Adipose tissue (tissue), 3 donors: ENCODE data around the gene FRMD1. TPM values are rescaled to one million over a fixed set of nuclear protein-coding genes. Genes with fewer than 3 reads are reported as not detected.
"Not testable (repeated sequence)": the region's sequence is repeated elsewhere in the genome, so short reads cannot be mapped to it uniquely, and the experiment has no call there.

Experiments
- H3K27ac ChIP-seq: one replicate; pipeline ENCODE4 v1.5.1; 2013; ENCODE audit warnings: low read depth, low read length
- WGBS, 3 donors: extraction: QIAGEN DNeasy Blood & Tissue Kit; methylation state at CpG; one replicate each; pipeline ENCODE4 v1.1.7; 2013; 5-methylcytosine and 5-hydroxymethylcytosine counted together
- polyA plus RNA-seq, 3 donors: library from polyadenylated mRNA; stranded (reverse); fragments of 200-250 nt; gene quantifications; one replicate each; pipeline ENCODE4 v1.2.3, GENCODE V29; 2013
- donor health status: healthy with polysubstance abuse.
- donor health status: Bipolar disorder and iron deficiency.
- donor health status: healthy.

Gene FRMD1
- polyA plus RNA-seq, 3 donors: 0.06 to 2.6 (median 1.3) TPM

- H3K27ac ChIP-seq: no peak overlapping the region
- 90 to 94% (median 92%) methylated on average over 10 of the region's 10 CpGs for WGBS, 3 donors
Observed at GRCh38 chr6:168086066-168086465, 7.1 kb upstream of the FRMD1 start.

- WGBS, 3 donors: 86 to 87% (median 87%) methylated on average over 16 to 19 of the region's 19 CpGs
- no peak overlapping the region for H3K27ac ChIP-seq
Observed at GRCh38 chr6:168084465-168085160, 5.6 kb upstream of the FRMD1 start.

GRCh38 chr6:168083514-168083885, 4.5 kb upstream of the FRMD1 start:
- H3K27ac ChIP-seq: no peak overlapping the region
- 62 to 76% (median 70%) methylated on average over 4 to 5 of the region's 5 CpGs for WGBS, 3 donors

DNA sequence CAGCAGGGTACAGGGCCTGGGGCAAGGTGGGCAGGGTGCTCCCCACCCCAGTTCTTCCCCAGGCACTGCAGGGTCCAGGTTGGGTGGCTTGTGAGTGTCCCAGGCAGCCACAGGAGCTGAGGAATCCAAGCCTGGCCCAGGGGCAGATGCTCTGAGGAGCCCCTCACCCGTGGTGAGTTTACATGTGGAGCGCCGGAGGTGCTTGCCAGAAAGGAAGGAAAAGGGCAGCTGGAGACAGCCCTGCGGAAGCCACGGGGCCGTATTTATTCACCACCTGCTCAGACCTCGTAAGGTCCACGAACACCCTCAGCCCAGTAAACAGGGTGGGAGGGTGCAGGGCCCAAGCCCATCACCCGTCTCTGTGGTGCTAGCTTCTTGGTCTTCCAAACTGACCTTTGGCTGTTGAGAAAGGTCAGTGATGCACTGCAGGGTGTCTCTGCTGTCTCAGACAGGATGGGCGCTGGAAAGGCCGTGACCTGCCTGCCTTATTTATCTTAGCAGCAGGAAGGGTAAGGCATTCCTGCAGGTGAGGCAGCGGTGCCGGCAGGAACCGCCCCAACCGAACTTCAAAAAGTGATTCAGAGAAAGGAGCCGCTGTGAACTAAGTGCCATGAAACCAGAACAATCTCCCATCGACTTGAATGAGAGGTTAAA, 4.0 kb upstream of the FRMD1 start:
- no peak overlapping the region for H3K27ac ChIP-seq
- 51 to 62% (median 55%) methylated on average over 17 of the region's 17 CpGs for WGBS, 3 donors

DNA sequence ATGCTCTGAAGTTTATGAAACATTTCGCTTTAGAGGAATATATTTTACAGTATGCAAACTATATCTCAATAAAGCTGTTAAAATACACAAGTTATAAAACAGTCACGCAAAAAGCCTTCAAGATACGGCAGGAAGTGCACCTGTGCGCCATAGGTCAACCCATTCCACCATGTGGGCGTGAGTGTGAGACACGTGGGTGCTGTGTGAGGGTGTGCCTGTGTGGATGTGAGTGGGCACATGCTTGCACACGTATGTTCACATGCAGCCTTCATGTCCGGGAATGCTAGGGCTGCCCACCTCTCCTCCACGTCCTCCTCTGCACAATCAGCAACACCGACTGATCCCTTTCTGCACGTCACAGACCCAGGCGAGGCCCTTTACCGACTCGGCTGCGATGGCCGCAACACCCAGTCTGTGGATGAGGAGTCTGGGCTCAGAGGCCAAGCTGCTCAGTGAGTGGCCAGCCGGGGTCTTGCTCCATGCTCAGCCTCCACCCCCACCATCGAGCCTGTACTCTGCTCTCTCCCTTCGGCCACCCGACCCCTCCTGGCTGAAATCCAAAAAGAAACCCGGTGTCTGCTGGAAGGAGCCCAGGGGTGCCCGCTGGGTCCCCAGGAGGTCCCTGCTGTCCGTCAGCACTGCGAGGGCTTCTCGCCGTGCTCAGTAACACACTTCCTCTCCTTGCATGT, 3.0 kb upstream of the FRMD1 start:
- 83 to 84% (median 83%) methylated on average over 26 of the region's 26 CpGs for WGBS, 3 donors
- no peak overlapping the region for H3K27ac ChIP-seq

DNA sequence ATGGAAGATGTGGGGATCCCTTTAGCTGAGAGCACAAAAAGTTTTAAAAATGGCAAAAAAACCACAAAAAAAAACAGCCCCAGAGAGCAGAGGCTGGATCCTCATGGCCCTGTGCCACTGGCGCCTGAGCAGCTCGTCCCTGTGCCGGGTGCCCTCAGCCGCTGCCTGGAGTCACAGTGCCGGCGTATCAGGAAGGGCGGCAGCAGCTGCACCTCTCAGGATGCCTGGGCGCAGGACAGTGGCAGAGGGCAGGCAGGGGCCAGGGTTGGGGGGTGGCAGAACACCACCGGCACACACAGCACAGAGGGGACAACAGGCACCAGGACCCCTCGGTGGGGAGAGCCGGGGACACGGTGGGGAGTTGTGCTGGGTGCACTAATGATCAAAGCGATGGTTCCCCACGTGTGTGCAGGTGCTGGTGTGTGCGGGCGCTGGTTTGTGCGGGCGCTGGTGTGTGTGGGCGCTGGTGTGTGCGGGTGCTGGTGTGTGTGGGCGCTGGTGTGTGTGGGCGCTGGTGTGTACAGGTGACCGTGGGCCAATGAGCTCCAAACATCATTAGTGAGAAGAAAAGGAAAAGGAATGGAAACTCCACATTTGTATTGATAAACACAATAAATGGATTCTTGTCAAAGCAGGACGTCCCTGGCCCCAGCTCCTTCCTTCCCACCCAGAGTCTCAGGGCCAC, 1.5 kb upstream of the FRMD1 start:
- H3K27ac ChIP-seq: no peak overlapping the region
- WGBS, 3 donors: 87 to 88% (median 88%) methylated on average over 24 of the region's 24 CpGs

GRCh38 chr6:168078175-168078942, 653 bp downstream of the FRMD1 start:
- no peak overlapping the region for H3K27ac ChIP-seq
- 54 to 70% (median 67%) methylated on average over 16 to 21 of the region's 21 CpGs for WGBS, 3 donors

GRCh38 chr6:168077401-168077800, 1.6 kb downstream of the FRMD1 start:
- not testable (repeated sequence) for H3K27ac ChIP-seq
- 87 to 92% (median 90%) methylated on average over 7 of the region's 7 CpGs for WGBS, 3 donors

- WGBS, 3 donors: 89 to 92% (median 91%) methylated on average over 27 to 34 of the region's 34 CpGs
- H3K27ac ChIP-seq: no peak overlapping the region
Observed at GRCh38 chr6:168075787-168076202, 3.2 kb downstream of the FRMD1 start.

DNA sequence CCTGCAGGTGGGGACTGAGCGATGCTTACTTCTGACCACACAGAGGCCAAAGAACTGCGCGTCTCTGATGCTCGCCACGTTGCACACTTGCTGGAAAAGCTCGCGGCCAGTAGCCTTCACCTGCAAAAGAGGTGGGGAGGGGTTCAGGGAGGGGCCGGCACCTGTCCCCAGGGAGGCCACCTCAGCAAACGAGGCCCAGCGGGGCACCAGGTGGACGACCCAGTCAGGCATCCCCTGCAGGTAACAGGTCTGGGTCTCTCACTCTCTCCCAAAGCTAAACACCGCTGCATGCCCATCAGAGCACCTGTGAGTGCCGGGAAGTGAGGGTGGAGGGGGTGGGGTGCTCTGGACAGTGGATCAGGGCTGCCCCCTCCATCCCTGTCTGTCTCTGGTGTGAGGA, 3.8 kb downstream of the FRMD1 start:
- no peak overlapping the region for H3K27ac ChIP-seq
- 76 to 88% (median 87%) methylated on average over 13 of the region's 13 CpGs for WGBS, 3 donors

- 75 to 84% (median 82%) methylated on average over 13 of the region's 13 CpGs for WGBS, 3 donors
Observed at GRCh38 chr6:168073937-168074730, 4.9 kb downstream of the FRMD1 start.

GRCh38 chr6:168072730-168073129, 6.3 kb downstream of the FRMD1 start:
- WGBS, 3 donors: 66 to 71% (median 69%) methylated on average over 4 of the region's 4 CpGs

More at GRCh38 chr6:168073937-168074730, 4.9 kb downstream of the FRMD1 start:
- no peak overlapping the region for H3K27ac ChIP-seq

GRCh38 chr6:168072261-168072660, 6.8 kb downstream of the FRMD1 start:
- no peak overlapping the region for H3K27ac ChIP-seq
- 87 to 91% (median 88%) methylated on average over 24 of the region's 24 CpGs for WGBS, 3 donors

More at GRCh38 chr6:168072730-168073129, 6.3 kb downstream of the FRMD1 start:
- H3K27ac ChIP-seq: no peak overlapping the region

GRCh38 chr6:168071620-168072019, 7.4 kb downstream of the FRMD1 start:
- 73 to 87% (median 74%) methylated on average over 9 of the region's 9 CpGs for WGBS, 3 donors
- H3K27ac ChIP-seq: no peak overlapping the region

GRCh38 chr6:168070804-168071203, 8.2 kb downstream of the FRMD1 start:
- WGBS, 3 donors: 87 to 95% (median 94%) methylated on average over 7 of the region's 7 CpGs
- no peak overlapping the region for H3K27ac ChIP-seq

- H3K27ac ChIP-seq: no peak overlapping the region
- 91 to 93% (median 91%) methylated on average over 24 of the region's 24 CpGs for whole genome bisulfite sequencing, 3 donors
Observed at GRCh38 chr6:168067081-168067759, 11.8 kb downstream of the FRMD1 start.

DNA sequence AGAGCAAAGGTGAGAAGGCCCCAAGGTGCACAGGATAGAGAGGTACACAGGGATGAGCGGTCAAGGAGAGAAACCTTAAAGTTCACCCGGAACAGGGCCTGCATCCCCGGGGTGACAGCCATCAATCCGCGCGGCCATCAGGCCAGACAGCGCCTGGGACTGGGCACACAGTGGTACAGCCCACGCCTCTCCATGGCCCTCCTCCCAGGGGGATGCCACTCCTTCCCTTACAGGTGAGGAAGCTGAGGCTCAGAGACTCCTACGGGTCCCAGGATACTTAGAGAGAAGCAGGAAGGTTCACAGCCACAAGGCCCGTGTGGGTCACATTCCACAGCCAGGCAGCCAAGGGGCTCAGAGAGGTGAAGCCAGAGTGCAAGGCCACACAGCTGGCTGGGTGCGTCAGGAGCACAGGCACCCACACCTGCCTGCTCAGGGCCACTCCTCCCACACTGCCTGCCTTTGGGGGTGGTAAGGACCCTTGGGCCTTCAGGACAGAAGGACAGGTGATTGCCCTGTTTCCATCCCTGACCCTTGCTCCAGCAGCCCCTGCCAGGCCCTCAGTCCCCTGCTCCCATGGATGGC, 14.7 kb downstream of the FRMD1 start:
- WGBS, 3 donors: 89 to 94% (median 92%) methylated on average over 11 of the region's 11 CpGs
- no peak overlapping the region for H3K27ac ChIP-seq
